GM18511 (cell line): ENCODE measurements around the gene ADNP.

ENCODE experiments used
- ATAC-seq: cut with Tn5 transposase; IDR thresholded peaks from one replicate; pipeline ENCODE4 v1.9.1; 2021; ENCODE audit warnings: mild to moderate bottlenecking, moderate library complexity; ENCODE audit not compliant: unreplicated experiment

Gene ADNP

DNA sequence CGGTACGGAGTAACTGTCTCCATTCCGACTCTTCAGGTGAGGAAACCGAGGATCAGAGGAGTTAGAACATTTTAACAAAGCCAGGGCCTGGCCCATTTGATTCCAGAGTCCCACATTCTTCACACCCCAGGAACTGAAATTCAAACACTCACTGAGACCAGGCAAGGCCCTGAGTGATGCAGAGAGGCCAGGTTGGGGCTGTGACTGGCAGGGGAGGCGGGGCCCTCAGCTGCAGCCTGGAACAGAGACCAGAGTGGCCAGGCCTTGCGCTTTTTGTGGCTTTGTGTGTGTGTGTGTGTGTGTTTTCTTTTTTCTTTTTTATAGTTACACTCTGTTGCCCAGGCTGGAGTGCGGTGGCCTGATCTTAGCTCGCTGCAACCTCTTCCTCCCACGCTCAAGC is 79.2 kb downstream of the ADNP start:
- no peak for ATAC-seq

DNA sequence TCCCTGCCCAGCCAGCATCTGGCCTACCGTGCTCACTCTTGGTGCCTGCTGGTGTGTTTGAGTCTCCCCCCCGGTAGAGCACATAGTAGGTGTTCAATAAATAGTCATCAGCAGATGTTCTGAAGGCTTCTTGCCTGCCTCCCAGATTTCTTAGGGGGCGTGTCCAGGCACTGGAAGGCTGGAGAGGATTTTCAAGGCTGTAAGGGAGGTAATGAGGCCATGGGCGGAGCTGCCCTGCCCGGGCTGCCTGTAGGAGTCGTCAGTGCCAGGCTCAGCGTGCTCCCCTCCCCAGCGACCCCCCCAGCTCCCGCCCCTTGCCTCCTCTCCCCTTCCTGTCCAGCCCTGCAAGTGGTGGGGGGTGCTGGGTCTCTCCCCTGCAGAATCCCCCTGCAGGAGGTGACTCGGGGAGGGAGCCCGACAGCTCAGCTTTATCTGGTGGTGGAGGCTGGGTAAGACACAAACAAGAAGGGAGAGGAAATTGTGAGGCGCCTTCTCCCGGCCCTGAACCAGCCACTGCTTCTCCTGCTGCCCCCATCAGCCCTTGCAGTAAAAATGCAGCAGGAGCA is 80.4 kb downstream of the ADNP start:
- no peak for ATAC-seq

DNA sequence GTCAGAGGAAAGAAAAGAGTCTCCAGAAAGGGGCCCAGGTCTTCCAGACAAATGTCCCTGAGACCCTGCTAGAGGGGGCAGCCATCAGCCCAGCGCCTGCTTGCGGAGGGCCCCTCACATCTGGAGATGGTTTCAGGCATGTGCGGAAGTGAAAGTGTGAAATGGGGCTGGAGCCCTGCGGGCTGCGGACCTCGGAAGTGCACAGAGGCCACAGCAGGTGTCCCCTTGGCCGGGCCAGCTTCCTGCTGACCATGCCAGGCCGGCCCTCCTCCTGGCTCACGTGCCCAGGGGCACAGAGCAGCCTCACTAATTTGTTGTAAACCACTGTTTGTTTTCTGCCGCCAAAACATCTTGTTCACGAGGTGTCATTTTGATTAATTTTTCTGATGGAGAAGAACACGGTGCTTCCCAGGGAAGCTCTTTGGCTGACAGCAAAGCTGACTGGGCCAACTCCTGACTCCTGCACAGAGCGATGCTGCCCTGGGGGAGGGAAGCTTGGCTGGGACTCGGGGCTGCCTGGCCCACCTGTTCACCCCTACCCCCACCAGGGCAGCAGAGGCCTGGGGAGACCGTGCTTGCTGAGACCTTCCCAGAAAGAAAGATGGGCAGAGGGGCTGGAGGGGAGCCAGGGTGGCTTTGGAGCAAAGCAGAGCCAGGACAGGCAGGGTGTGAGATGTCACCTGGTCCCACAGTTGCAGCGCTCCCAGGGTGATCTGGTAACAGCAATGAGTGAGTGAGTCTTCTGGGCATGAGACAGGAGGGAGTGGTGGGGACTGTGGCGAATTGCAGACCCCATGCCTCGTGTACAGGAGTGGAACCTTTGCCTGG is 82.2 kb downstream of the ADNP start:
- peak; percentile 49 for ATAC-seq

DNA sequence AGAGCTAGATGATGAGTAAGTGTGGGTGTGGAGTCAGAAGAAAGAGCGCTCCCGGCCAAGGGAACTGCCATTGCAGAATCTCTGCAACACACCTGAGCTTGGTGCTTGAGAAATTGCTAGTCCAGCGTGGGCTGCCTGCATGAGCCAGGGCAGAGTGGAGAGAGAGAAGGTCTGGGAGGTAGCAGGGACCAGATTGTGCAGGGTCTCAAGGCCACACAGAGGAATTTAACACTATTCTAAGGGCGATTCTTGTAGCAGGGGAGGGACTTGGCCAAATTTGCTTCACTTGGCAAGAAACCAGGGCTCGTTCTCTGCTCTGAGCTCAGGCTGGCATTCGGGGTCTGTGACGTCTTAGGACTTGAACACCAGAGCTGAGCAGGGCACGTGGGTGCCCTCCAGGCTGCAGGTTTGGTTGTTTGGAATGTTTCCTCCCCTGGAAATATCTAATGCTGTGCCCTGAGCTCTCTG is 82.9 kb downstream of the ADNP start:
- ATAC-seq = peak; percentile 3

DNA sequence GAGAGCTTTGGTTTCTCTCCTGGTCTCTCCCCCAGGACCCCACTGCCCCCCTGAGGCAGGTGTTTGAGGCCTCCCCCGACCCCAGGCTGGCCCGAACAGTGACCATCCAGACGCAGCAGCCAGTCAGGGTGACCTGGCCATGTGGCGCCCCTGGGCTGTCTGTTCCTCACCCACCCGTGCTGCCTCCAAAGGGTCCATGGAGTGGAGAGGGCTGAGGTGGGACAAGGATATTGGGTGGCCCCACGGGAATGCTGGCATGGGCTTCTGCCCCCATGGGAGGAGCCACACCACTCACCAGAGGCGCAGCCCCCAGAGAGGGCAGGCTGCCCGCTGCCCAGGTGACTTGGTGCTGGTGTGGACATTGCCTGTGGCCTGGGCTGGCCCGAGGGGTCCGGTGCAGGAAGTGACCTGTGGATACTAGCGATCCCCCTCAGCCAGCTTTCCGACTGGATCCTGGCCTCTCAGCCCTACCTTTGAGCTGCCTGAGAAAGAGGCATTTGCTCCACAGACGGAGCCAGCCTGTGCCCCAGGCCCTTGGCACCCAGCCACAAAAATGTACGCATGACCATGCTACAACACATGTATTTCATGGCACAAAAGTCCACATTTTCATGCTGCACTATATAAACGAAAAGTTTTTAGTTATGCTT is 85.5 kb downstream of the ADNP start:
- ATAC-seq = no peak

DNA sequence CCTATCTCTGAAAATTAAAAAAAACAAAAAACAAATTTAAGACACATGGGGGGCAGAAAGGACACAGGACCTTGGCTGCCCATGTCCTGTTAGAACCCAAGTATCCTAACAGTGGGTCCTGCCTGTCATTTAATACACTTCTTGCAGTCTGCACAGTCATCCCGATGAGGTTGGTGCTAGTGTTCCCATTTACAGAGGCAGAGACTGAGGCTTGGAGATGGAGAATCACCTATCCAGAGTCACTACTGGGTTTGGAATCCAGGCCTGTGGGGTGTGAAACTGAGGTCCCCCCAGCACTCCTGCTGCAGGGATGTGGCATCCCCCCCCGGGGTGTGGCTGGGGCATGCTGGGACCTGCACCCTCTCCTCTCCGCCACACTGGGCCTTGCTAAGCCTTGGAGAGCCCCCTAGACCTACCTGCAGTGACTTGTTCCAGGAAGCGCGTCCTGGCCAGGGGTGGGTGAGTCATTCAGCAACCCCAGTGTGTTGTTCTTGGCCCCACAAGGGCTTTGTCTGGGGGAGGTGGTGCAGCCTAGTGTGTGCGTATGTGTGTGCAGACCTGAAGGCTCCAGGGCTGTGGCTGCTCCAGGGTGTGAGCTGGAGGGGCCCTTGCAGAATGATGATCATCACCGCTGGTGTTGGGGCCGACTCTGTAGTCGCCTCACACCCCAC is 86.7 kb downstream of the ADNP start:
- ATAC-seq = peak; percentile 93

DNA sequence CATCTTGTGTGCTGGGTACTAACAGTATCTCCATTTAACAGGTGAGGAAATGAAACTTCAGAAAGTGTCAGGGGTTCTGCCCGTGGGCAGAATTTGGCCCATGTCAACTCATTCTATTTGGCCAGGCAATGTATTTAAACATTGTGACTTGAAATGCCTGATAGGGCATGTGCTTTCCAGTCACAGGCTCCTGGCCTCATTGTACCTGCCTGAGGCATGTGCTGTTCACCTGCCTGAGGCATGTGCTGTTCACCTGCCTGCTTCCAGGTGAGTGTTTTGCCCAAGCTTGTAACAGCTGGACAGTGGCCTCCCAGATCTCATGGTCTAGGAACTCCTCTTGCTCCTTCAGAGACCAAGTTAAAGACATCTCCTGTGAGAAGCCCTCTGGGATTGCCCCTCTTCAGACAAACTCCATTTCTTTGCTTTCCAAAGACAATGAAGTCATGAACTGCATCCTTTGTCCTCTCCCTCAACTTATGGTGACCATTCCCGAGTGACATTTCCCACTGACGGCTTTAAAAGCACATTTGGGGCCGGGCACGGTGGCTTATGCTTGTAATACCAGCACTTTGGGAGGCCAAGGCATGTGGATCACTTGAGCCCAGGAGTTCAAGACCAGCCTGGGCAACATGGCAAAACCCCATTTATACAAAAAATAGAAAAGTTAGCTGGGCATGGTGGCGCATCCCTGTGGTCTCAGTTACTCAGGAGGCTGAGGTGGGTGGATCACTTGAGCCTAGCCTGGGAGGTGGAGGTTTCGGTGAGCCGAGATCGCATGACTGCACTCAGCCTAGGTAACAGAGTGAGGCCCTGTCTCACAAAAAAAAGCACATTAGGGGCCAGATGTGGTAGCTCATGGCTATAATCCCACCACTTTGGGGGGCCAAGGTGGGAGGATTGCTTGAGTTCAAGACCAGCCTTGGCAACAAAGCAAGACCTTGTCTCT is 87.6 kb downstream of the ADNP start:
- ATAC-seq = no peak

DNA sequence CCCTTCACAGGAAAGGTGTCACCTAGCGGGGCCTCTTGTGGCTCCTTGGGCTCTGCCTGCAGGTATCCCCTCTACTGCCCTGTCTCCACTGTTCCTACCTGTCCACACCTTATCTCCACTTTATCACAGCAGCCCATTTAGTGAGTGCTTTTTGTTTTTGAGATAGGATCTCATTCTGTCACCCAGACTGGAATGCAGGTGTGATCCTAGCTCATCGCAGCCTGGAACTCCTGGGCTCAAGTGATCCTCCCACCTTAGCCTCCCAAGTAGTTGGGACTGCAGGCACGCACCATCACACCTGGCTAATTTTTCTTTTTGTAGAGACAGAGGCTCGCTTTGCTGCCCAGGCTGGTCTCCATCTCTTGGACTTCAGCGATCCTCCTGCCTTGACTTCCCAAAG is 88.4 kb downstream of the ADNP start:
- no peak for ATAC-seq
